Testis (tissue), 2 donors: ENCODE data around the gene RNF224.

Experiments used
- CTCF ChIP-seq, 3 experiments: fragments of 450-650 bp in 2 of 3; fragments of 200-600 bp in 1 of 3; sonication (generic) in 1 of 3; IDR thresholded peaks; one replicate each; pipeline ENCODE4 v1.5.1; 2016 to 2019; ENCODE audit warnings: antibody characterized with exemption in 3 of 3, mild to moderate bottlenecking in 2 of 3, moderate library complexity in 1 of 3
- POLR2A ChIP-seq: fragments of 450-650 bp; IDR thresholded peaks from one replicate; pipeline ENCODE4 v1.6.1; 2017; ENCODE audit warnings: antibody characterized with exemption, mild to moderate bottlenecking, moderate library complexity

DNA sequence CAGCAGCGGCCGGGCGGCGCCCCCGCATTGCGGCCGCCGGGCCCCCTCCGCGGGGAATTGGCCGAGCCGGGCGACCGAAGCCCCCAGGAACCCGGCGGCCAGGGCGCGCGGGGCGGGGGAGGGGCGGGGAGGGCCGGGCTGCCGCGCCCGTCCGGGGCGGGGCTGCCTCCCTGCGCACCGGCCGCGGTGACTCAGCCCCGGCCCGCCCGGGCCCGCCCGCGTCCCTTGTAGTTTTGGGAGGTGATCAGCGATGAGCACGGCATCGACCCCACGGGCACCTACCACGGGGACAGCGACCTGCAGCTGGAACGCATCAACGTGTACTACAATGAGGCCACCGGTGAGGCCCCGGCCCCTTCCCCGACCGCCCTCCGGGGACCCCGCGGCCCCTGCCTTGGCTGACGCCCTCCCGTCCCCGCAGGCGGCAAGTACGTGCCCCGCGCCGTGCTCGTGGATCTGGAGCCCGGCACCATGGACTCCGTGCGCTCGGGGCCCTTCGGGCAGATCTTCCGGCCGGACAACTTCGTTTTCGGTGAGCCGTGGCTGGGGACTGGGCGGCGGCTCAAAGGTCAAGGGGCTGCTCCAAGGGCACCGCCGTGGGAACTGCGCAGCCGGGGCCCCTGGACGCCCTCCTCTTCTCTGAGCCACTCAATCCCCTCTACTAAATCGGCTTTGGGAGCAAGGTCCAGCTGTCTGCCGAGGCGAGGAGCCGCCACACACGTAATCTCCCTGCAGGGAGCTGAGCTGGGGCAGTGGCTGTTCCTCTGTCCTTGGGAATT is 14.4 kb downstream of the RNF224 start:
- TF ChIP-seq CTCF (IDR thresholded peaks at IDR 0.05) (no peak), POLR2A (no peak)
